ENCODE measurements around the gene POLR2J3.
"Not testable (repeated sequence)": the region's sequence is repeated elsewhere in the genome, so short reads cannot be mapped to it uniquely, and the experiment has no call there.

POLR2J3 gene

GRCh38 chr7:102596036-102596435 lies 23.7 kb upstream of the POLR2J3 start:
- not testable (repeated sequence) for H3K4me3 ChIP-seq (replicated peaks in 1 of 2; ENCODE audit: low read depth in 2 of 2, low read length in 2 of 2); DNase-seq (ENCODE audit: low read depth in 2 of 2)

- H3K4me3 ChIP-seq (replicated peaks in 1 of 2; ENCODE audit: low read depth in 2 of 2, low read length in 2 of 2); DNase-seq (ENCODE audit: low read depth in 2 of 2): not testable (repeated sequence)
Observed at GRCh38 chr7:102593637-102594334, 21.4 kb upstream of the POLR2J3 start.

DNA sequence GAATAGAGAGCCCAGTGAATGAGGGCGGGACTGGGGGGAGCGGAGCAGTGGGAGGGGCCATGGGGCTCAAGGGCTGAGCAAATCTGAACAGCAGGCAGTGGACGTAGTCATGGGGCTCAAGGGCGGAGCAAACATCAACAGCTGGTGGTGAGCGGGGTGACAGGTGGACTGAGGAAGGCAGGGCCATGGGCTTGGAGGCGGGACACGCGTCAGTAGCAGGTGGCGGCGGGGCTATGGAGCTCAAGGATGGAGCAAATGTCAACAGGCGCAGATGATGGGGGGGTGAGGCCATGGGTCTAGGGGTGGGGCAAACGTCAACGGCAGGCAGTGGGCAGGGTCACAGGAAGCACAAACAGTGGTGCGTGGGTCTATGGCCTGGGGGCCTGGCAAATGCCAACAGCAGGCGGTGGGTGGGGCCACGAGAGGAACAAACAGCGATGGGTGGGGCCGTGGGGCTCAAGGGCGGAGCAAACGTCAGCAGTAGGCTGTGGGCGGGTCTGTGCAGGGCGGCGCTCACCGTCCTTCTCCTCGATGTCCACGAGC lies 20.2 kb upstream of the POLR2J3 start:
- not testable (repeated sequence) for DNase-seq (ENCODE audit: low read depth in 2 of 2); H3K4me3 ChIP-seq (replicated peaks in 1 of 2; ENCODE audit: low read depth in 2 of 2, low read length in 2 of 2)

DNA sequence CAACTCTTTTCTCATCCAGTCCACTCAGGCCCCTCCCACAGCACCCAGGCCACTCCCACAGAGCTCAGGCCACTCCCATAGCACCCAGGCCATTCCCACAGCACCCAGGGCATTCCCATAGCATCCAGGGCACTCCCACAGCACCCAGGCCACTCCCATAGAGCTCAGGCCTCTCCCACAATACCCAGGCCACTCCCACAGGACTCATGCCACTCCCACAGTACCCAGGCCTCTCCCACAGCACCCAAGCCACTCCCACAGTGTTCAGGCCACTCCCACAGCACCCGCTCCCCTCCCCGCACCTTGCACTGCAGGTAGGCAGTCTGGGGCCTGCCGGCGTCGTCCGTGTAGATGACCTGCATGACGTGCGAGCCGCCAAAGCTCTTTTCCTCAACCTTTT lies 17.5 kb upstream of the POLR2J3 start:
- DNase-seq (ENCODE audit: low read depth in 2 of 2); H3K4me3 ChIP-seq (replicated peaks in 1 of 2; ENCODE audit: low read depth in 2 of 2, low read length in 2 of 2): not testable (repeated sequence)

DNA sequence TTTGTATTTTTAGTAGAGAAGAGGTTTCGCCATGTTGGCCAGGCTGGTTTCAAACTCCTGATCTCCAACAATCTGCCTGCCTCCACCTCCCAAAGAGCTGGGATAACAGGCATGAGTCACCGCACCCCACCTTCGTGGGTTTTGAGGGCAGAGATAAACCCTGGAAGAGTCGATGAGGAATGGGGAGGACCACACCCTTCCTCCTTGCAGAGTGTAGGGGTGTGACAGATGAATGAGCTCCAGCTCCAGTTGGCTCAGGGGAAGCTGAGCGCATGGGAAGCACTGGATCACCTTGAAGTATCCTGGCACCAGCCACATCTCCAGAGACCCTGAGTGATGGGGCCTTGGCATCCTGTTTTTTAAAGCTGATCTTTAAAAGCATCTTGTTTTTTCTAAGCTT lies 11.1 kb upstream of the POLR2J3 start:
- DNase-seq (ENCODE audit: low read depth in 2 of 2); H3K4me3 ChIP-seq (replicated peaks in 1 of 2; ENCODE audit: low read depth in 2 of 2, low read length in 2 of 2): not testable (repeated sequence)

GRCh38 chr7:102581722-102582121 lies 9.3 kb upstream of the POLR2J3 start:
- DNase-seq (ENCODE audit: low read depth in 2 of 2); H3K4me3 ChIP-seq (replicated peaks in 1 of 2; ENCODE audit: low read depth in 2 of 2, low read length in 2 of 2): not testable (repeated sequence)

DNA sequence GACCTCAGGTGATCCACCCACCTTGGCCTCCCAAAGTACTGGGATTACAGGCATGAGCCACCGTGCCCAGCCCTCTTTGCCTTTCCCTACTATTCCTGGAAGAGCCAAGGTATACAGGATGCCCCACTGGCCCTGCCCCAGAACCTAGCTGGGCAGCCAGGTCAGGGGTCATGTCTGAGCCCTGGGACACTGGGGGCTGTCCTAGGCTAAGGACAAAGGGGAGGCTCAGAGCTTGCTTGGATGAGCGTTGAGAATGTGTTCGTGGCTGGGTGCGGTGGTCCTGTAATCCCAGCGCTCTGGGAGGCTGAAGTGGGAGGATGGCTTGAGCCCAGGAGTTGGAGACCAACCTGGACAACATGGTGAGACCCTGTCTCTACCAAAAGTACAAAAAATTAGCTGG lies 6.1 kb upstream of the POLR2J3 start:
- not testable (repeated sequence) for DNase-seq (ENCODE audit: low read depth in 2 of 2); H3K4me3 ChIP-seq (replicated peaks in 1 of 2; ENCODE audit: low read depth in 2 of 2, low read length in 2 of 2)

DNA sequence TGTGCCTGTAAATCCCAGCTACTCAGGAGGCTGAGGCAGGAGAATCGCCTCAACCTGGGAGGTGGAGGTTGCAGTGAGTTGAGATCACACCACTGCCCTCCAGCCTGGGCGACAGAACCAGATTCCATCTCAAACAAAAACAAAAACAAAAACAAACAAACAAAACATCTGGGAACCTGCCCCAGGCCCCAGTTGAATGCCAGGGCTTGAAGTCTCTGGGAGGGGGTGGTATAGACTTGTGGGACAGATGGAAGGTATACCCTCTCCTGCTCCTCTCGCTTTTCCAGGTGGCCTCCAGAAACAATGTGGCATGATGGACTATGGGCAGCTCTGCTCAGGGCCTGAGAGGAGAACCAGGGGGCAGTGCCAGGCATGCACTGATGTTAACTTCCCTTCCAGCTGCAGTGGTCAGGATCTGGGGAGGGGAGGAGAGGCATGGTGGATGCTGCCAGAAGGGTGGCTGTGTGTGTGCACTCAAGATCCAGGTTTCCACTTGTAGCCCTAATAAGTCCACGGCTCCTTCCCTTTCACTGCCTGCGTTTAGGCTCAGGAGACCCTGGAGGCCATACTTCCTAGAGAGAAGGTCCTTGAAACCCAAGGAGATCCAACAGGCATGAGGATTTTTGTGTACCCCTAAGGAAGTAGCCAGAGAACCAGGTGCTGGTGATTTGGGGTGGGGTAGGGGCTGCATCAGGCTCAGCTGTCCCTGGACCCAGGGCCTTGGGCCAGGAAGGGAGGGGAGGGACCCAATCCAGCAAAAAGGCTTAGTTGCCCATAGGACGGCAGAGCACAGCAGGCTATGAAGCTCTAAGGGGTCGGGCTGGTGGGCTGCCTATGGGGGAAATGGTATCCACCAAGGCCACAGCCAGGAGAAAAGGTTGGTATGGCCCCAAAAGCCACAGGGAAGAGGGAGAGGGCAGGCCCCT lies 5.2 kb upstream of the POLR2J3 start:
- not testable (repeated sequence) for DNase-seq (ENCODE audit: low read depth in 2 of 2); H3K4me3 ChIP-seq (replicated peaks in 1 of 2; ENCODE audit: low read depth in 2 of 2, low read length in 2 of 2)

GRCh38 chr7:102576363-102576762 lies 4.0 kb upstream of the POLR2J3 start:
- DNase-seq (ENCODE audit: low read depth in 2 of 2); H3K4me3 ChIP-seq (replicated peaks in 1 of 2; ENCODE audit: low read depth in 2 of 2, low read length in 2 of 2): not testable (repeated sequence)

DNA sequence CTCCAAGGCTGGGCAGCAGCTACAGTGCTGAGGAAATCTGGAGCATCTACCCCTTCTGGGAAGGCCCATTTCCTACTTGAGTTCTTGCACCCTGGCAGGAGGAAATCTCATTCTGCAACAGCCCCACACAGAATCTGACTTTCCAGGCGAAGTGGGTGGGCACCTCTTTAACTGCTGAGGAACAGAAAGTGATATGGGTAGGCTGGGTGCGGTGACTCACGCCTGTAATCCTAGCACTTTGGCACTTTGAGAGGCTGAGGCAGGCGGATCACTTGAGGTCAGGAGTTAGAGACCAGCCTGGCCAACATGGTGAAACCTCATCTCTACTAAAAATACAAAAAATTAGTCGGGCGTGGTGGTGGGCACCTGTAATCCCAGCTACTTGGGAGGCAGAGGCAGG lies 2.2 kb upstream of the POLR2J3 start:
- DNase-seq (ENCODE audit: low read depth in 2 of 2) = not testable (repeated sequence)

GRCh38 chr7:102568620-102569019 lies 3.8 kb downstream of the POLR2J3 start:
- DNase-seq (ENCODE audit: low read depth in 2 of 2); H3K4me3 ChIP-seq (replicated peaks in 1 of 2; ENCODE audit: low read depth in 2 of 2, low read length in 2 of 2): not testable (repeated sequence)

More for the DNA sequence above, 2.2 kb upstream of the POLR2J3 start:
- not testable (repeated sequence) for H3K4me3 ChIP-seq (replicated peaks in 1 of 2; ENCODE audit: low read depth in 2 of 2, low read length in 2 of 2)

DNA sequence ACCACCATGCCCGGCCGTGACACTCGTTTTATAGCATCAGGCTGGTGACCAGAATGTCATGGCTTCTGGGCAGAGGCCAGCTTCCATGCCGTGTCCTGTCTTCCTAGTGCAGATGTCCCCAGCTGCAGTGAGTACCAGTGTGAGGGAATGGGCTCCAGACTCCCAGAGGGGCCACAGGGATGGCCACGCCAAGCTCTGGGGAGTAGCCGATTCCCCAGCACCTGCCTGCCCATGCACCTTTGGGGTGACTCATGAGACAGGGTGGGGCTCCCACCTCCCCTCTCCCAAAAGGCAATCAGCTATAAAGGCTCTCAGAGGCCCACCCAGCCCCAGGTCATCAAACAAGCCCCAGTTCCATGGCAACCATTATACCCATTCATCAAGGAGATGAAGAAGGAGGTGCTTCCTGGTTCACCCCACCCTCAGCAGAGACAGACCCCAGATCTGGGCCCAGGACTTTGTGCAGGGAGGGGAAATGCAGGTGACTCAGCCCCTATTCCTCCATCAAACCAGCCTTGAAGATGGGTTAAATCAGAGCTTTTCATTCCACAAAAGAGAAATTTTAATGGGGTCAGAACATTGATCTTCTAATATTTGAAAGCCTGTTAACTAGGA lies 21.5 kb downstream of the POLR2J3 start, which contains the start of gene SPDYE2:
Gene SPDYE2, plus strand, starts transcription at position 419 of the 615 bp plus-strand sequence. CDS start 2,030 bp downstream, outside the sequence.
- DNase-seq (ENCODE audit: low read depth in 2 of 2); H3K4me3 ChIP-seq (replicated peaks in 1 of 2; ENCODE audit: low read depth in 2 of 2, low read length in 2 of 2): not testable (repeated sequence)

GRCh38 chr7:102546353-102546752 lies 26.0 kb downstream of the POLR2J3 start:
- DNase-seq (ENCODE audit: low read depth in 2 of 2); H3K4me3 ChIP-seq (replicated peaks in 1 of 2; ENCODE audit: low read depth in 2 of 2, low read length in 2 of 2): not testable (repeated sequence)

DNA sequence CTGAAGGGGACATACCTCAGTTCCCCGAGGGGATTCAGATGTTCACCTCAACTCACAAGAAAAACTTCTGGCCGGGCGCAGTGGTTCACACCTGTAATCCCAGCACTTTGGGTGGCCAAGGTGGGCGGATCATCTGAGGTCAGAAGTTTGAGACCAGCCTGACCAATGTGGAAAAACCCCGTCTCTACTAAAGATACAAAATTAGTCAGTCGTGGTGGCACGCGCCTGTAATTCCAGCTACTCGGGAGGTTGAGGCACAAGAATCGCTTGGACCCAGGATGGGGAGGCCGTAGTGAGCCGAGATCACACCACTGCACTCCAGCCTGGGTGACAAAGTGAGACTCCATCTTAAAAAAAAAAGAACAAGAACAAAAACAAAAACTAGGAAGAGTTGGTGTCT lies 27.1 kb downstream of the POLR2J3 start:
- not testable (repeated sequence) for H3K4me3 ChIP-seq (replicated peaks in 1 of 2; ENCODE audit: low read depth in 2 of 2, low read length in 2 of 2); DNase-seq (ENCODE audit: low read depth in 2 of 2)

GRCh38 chr7:102544372-102544771 lies 28.0 kb downstream of the POLR2J3 start:
- not testable (repeated sequence) for H3K4me3 ChIP-seq (replicated peaks in 1 of 2; ENCODE audit: low read depth in 2 of 2, low read length in 2 of 2); DNase-seq (ENCODE audit: low read depth in 2 of 2)

- H3K4me3 ChIP-seq (replicated peaks in 1 of 2; ENCODE audit: low read depth in 2 of 2, low read length in 2 of 2); DNase-seq (ENCODE audit: low read depth in 2 of 2): not testable (repeated sequence)
Observed at GRCh38 chr7:102543596-102543995, 28.8 kb downstream of the POLR2J3 start, which contains the start of gene UPK3BL2. UPK3BL2 (minus strand) TSS chr7:102543696; CDS start chr7:102543636, 60 bp downstream.

- not testable (repeated sequence) for DNase-seq (ENCODE audit: low read depth in 2 of 2); H3K4me3 ChIP-seq (replicated peaks in 1 of 2; ENCODE audit: low read depth in 2 of 2, low read length in 2 of 2)
Observed at GRCh38 chr7:102542771-102543170, 29.6 kb downstream of the POLR2J3 start.

DNA sequence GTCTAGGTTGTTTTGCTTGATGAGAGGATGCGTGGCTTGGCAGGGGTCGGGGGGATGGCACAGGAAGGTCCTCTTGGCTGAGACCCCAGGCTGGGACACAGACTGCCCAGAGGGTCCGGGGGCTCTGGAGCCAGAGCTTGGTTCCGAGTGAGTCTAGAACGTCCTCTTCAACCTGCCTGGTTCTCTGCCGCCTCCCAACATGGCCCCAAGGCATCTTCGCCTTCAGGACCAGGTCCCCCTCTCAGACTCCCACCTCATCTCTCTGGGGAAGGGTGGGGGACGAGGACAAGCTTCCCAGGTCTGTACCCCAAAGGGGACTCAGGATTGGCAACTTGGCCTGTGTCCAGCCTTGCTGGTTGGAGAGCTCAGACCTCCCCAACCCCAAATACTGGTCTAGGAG lies 30.3 kb downstream of the POLR2J3 start:
- not testable (repeated sequence) for H3K4me3 ChIP-seq (replicated peaks in 1 of 2; ENCODE audit: low read depth in 2 of 2, low read length in 2 of 2); DNase-seq (ENCODE audit: low read depth in 2 of 2)

All from cardiac fibroblast (primary cell).